ENCODE measurements around the gene TMCC2.

Gene TMCC2

GRCh38 chr1:205186191-205186590, 41.6 kb upstream of the TMCC2 start:
- TF ChIP-seq ARNTL (CRISPR knock-in tag; IDR thresholded peaks at IDR 0.05; ENCODE audit: borderline replicate concordance, low read depth) (no peak), ZNF565 (CRISPR knock-in tag; conservative IDR thresholded peaks at IDR 0.05; ENCODE audit: low read depth) (no peak), ZC3H10 (CRISPR knock-in tag; IDR thresholded peaks at IDR 0.05) (no peak), TSHZ2 (CRISPR knock-in tag; IDR thresholded peaks at IDR 0.05) (no peak), OSR1 (CRISPR knock-in tag; IDR thresholded peaks at IDR 0.05) (no peak), ESRRG (CRISPR knock-in tag; IDR thresholded peaks at IDR 0.05) (no peak), ISL1 (CRISPR knock-in tag; IDR thresholded peaks at IDR 0.05) (no peak), SNAI2 (CRISPR knock-in tag; IDR thresholded peaks at IDR 0.05) (no peak), GLIS3 (CRISPR knock-in tag; IDR thresholded peaks at IDR 0.05) (no peak), ZNF70 (CRISPR knock-in tag; IDR thresholded peaks at IDR 0.05) (no peak), RARB (CRISPR knock-in tag; IDR thresholded peaks at IDR 0.05) (no peak), ZFP30 (CRISPR knock-in tag; IDR thresholded peaks at IDR 0.05) (no peak), BACH2 (CRISPR knock-in tag; IDR thresholded peaks at IDR 0.05; ENCODE audit: borderline replicate concordance) (no peak), TCF4 (CRISPR knock-in tag; IDR thresholded peaks at IDR 0.05; ENCODE audit: borderline replicate concordance) (no peak)
- no peak; the same call in 1 of the 3 replicates for ATAC-seq

DNA sequence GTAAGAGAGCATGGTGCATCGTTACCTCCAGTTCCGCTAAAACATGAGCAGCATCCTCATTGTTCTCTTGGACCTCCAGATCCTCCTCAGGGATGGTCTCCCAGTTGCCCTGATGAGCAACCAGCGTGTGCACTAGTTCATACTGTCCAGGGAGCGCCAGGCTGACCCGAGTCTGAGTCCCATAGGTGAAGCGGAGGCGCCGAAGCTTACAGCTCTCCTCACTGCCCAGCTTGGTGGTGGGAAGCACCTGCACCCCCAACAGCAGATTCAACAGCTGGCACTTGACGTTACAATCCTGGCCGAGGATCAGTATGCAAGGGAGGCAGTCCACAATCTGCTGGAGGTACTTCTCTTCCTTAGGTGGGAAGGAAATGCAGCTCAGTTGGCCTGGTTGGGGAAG, 40.3 kb upstream of the TMCC2 start:
- TF ChIP-seq PPARA (CRISPR knock-in tag; IDR thresholded peaks at IDR 0.05; ENCODE audit: borderline replicate concordance) = no peak
- TF ChIP-seq GLIS3 (CRISPR knock-in tag; IDR thresholded peaks at IDR 0.05) = no peak
- TF ChIP-seq POU6F1 (CRISPR knock-in tag; IDR thresholded peaks at IDR 0.05; ENCODE audit: borderline replicate concordance, low read depth) = no peak
- TF ChIP-seq ISL1 (CRISPR knock-in tag; IDR thresholded peaks at IDR 0.05) = no peak
- no peak for TF ChIP-seq SNAI2 (CRISPR knock-in tag; IDR thresholded peaks at IDR 0.05)
- TF ChIP-seq CSDC2 (CRISPR knock-in tag; IDR thresholded peaks at IDR 0.05) = no peak
- no peak for TF ChIP-seq RARB (CRISPR knock-in tag; IDR thresholded peaks at IDR 0.05)
- no peak for TF ChIP-seq OSR1 (CRISPR knock-in tag; IDR thresholded peaks at IDR 0.05)
- TF ChIP-seq, protein P1, sequence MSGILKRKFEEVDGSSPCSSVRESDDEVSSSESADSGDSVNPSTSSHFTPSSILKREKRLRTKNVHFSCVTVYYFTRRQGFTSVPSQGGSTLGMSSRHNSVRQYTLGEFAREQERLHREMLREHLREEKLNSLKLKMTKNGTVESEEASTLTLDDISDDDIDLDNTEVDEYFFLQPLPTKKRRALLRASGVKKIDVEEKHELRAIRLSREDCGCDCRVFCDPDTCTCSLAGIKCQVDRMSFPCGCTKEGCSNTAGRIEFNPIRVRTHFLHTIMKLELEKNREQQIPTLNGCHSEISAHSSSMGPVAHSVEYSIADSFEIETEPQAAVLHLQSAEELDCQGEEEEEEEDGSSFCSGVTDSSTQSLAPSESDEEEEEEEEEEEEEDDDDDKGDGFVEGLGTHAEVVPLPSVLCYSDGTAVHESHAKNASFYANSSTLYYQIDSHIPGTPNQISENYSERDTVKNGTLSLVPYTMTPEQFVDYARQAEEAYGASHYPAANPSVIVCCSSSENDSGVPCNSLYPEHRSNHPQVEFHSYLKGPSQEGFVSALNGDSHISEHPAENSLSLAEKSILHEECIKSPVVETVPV (CRISPR knock-in tag; IDR thresholded peaks at IDR 0.05) = no peak
- no peak for TF ChIP-seq ESRRG (CRISPR knock-in tag; IDR thresholded peaks at IDR 0.05)
- TF ChIP-seq ZFP3 (CRISPR knock-in tag; IDR thresholded peaks at IDR 0.05) = no peak
- no peak for TF ChIP-seq ZC3H10 (CRISPR knock-in tag; IDR thresholded peaks at IDR 0.05)
- TF ChIP-seq ZNF70 (CRISPR knock-in tag; IDR thresholded peaks at IDR 0.05) = no peak
- no peak for ATAC-seq

- TF ChIP-seq ZNF70 (CRISPR knock-in tag; IDR thresholded peaks at IDR 0.05) (no peak), ARNTL (CRISPR knock-in tag; IDR thresholded peaks at IDR 0.05; ENCODE audit: borderline replicate concordance, low read depth) (no peak), ZNF8 (CRISPR knock-in tag; IDR thresholded peaks at IDR 0.05) (no peak), ZNF565 (CRISPR knock-in tag; conservative IDR thresholded peaks at IDR 0.05; ENCODE audit: low read depth) (no peak), PPARA (CRISPR knock-in tag; IDR thresholded peaks at IDR 0.05; ENCODE audit: borderline replicate concordance) (no peak), TSHZ2 (CRISPR knock-in tag; IDR thresholded peaks at IDR 0.05) (no peak), ZC3H10 (CRISPR knock-in tag; IDR thresholded peaks at IDR 0.05) (no peak)
- ATAC-seq = no peak
These were observed 39.6 kb upstream of the TMCC2 start for GRCh38 chr1:205188098-205188497.
